Prostate gland (tissue), 2 donors: ENCODE results near the gene ACER3.

ENCODE experiments used
- POLR2A ChIP-seq: fragments of 450-650 bp; IDR thresholded peaks from one replicate; pipeline ENCODE4 v1.6.1; 2016; ENCODE audit warnings: antibody characterized with exemption, mild to moderate bottlenecking
- POLR2AphosphoS5 ChIP-seq: sonication (generic); formaldehyde crosslinking; IDR thresholded peaks from one replicate; pipeline ENCODE4 v1.6.1; 2017; ENCODE audit warnings: antibody characterized with exemption
- TF ChIP-seq, protein P1 (sequence below), 4 experiments: fragments of 200-600 bp in 2 of 4; fragments of 450-650 bp in 2 of 4; sonication (generic) in 2 of 4; IDR thresholded peaks; 1 replicate in 3 of 4; 2 replicates in 1 of 4; pipeline ENCODE4 v1.5.1; 2016 to 2019; ENCODE audit warnings: antibody characterized with exemption in 4 of 4, mild to moderate bottlenecking in 2 of 4, moderate library complexity in 2 of 4

DNA sequence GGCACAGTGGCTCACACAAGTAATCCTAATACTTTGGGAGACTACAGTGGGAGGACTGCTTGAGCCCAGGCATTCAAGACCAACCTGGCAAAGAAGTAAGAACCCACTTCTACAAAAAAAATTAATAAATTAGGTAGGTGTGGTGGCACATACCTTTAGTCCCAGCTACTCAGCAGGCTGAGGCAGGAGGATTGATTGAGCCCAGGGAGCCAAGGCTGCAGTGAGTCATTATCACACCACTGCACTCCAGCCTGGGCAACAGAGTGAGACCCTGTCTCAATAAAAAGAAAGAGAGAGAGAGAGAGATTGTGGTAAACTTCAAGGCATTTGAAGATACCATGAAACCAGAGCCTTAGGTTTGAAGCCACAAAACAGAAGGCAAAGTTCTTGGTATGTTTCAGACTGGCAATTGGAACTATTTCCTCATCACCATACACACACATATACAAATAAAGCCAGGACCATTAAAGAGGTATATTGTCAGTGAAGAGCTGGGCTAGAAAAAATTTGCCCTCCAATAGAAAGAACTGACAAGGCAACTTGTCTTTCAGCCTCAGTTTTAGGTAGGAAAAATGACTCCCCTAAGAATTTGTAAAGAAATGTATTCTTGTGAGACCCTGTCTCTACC lies 148.9 kb downstream of the ACER3 start:
- TF ChIP-seq POLR2A (no peak), POLR2AphosphoS5 (no peak)
- TF ChIP-seq, protein P1, sequence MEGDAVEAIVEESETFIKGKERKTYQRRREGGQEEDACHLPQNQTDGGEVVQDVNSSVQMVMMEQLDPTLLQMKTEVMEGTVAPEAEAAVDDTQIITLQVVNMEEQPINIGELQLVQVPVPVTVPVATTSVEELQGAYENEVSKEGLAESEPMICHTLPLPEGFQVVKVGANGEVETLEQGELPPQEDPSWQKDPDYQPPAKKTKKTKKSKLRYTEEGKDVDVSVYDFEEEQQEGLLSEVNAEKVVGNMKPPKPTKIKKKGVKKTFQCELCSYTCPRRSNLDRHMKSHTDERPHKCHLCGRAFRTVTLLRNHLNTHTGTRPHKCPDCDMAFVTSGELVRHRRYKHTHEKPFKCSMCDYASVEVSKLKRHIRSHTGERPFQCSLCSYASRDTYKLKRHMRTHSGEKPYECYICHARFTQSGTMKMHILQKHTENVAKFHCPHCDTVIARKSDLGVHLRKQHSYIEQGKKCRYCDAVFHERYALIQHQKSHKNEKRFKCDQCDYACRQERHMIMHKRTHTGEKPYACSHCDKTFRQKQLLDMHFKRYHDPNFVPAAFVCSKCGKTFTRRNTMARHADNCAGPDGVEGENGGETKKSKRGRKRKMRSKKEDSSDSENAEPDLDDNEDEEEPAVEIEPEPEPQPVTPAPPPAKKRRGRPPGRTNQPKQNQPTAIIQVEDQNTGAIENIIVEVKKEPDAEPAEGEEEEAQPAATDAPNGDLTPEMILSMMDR (IDR thresholded peaks at IDR 0.05), result no peak
